Stimulated activated naive CD8-positive, alpha-beta T cell treated with anti-CD3 and anti-CD28 coated beads, Interleukin-15, Interleukin-2, amounts not matched to agents 100 ng/mL and 50 ng/mL, for 24 hours (primary cell): ENCODE data around the gene CFAP100.

Source experiments
- H3K27ac Mint-ChIP-seq: one replicate; pipeline ENCODE4 v1.8.0; 2021; ENCODE audit warnings: mild to moderate bottlenecking, mixed read lengths
- H3K27me3 Mint-ChIP-seq: one replicate; pipeline ENCODE4 v1.8.0; 2021; ENCODE audit warnings: mixed read lengths
- H3K36me3 Mint-ChIP-seq: one replicate; pipeline ENCODE4 v1.8.0; 2021; ENCODE audit warnings: low read depth, mixed read lengths
- H3K4me1 Mint-ChIP-seq: one replicate; pipeline ENCODE4 v1.8.0; 2021; ENCODE audit warnings: low read depth, mixed read lengths
- H3K4me3 Mint-ChIP-seq: one replicate; pipeline ENCODE4 v1.8.0; 2021; ENCODE audit warnings: mild to moderate bottlenecking, mixed read lengths
- H3K9me3 Mint-ChIP-seq: one replicate; pipeline ENCODE4 v1.8.0; 2021; ENCODE audit warnings: mixed read lengths

Gene CFAP100

GRCh38 chr3:126432361-126433104 lies 37.8 kb downstream of the CFAP100 start:
- Mint-ChIP-seq H3K4me1 (peaks cover 4% of the 10 kb centered on the region), H3K27ac (no peak overlapping the region), H3K27me3 (no peaks in the 10 kb centered on the region), H3K36me3 (peaks cover 35% of the 10 kb centered on the region), H3K4me3 (no peak overlapping the region), H3K9me3 (no peaks in the 10 kb centered on the region)

- Mint-ChIP-seq H3K36me3 (peaks cover 35% of the 10 kb centered on the region), H3K4me3 (no peak overlapping the region), H3K9me3 (no peaks in the 10 kb centered on the region), H3K4me1 (peaks cover 4% of the 10 kb centered on the region), H3K27ac (no peak overlapping the region), H3K27me3 (no peaks in the 10 kb centered on the region)
Observed at GRCh38 chr3:126433105-126433430, 38.4 kb downstream of the CFAP100 start.

DNA sequence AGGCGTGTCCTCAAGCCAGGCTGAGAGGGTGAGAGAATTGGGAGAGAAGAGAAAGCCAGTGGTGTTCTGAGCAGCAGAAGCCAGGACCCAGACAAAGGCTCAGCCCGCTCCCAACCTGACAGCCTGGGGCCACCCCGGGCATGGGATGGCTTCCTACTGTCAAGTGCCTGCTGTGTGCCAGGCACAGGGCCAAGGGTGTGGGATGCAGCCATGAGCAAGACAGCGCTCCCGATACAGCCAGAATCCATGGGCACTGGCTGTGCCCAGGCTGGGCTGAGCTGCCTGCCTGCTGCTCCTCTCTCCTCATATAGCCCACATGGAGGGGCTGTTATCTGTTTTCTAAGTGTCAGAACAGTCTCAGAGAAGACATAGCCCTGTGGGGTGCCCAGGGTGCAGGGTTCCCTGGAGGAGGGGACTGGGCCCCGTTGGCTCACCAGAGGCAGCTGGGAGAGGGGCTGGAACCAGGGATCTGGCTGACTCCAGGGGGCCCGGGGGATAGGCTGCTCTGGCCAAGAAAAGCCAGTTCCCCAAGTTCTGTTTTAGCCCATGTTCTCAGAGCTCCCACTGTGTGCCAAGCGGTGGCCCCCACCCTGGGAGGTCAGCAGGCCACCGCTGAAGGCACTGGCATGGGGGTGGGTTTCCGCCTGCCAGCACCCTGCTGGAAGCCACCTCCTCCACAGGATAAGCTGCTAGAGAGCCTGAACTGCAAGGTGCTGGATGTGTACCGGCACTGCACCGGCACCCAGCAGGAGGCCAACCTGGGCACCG lies 39.0 kb downstream of the CFAP100 start:
- Mint-ChIP-seq H3K4me1 (peaks cover 4% of the 10 kb centered on the region), H3K9me3 (no peaks in the 10 kb centered on the region), H3K27me3 (no peaks in the 10 kb centered on the region), H3K36me3 (peaks cover 38% of the 10 kb centered on the region), H3K4me3 (no peak overlapping the region), H3K27ac (no peak overlapping the region)

DNA sequence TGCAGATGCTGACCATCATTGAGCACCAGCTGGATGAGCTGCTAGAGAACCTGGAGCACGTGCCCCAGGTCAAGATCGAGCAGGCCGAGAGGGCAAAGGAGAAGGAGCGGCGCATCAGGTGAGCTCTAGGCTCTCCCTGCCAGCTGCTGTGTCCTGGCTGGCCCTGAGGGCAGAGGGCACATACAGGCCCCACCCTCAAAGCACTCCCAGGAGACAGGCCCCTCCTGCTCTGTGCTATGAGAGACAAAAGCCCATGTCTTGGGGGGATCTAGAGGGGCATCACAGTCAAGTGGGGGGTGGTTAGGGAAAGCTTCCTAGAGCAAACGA lies 39.5 kb downstream of the CFAP100 start:
- Mint-ChIP-seq H3K9me3 (no peaks in the 10 kb centered on the region), H3K4me1 (peaks cover 4% of the 10 kb centered on the region), H3K27me3 (no peaks in the 10 kb centered on the region), H3K4me3 (no peak overlapping the region), H3K36me3 (peaks cover 43% of the 10 kb centered on the region), H3K27ac (no peak overlapping the region)

GRCh38 chr3:126434931-126435411 lies 40.3 kb downstream of the CFAP100 start:
- H3K4me1 Mint-ChIP-seq: peaks cover 4% of the 10 kb centered on the region
- no peaks in the 10 kb centered on the region for H3K27me3 Mint-ChIP-seq
- H3K9me3 Mint-ChIP-seq: no peaks in the 10 kb centered on the region
- H3K27ac Mint-ChIP-seq: no peak overlapping the region
- peaks cover 44% of the 10 kb centered on the region for H3K36me3 Mint-ChIP-seq
- no peak overlapping the region for H3K4me3 Mint-ChIP-seq

GRCh38 chr3:126435456-126436315 lies 41.0 kb downstream of the CFAP100 start:
- Mint-ChIP-seq H3K36me3 (peaks cover 44% of the 10 kb centered on the region), H3K27ac (no peak overlapping the region), H3K4me1 (peaks cover 4% of the 10 kb centered on the region), H3K4me3 (no peak overlapping the region), H3K9me3 (no peaks in the 10 kb centered on the region), H3K27me3 (no peaks in the 10 kb centered on the region)

GRCh38 chr3:126436826-126437717 lies 42.4 kb downstream of the CFAP100 start:
- H3K27ac Mint-ChIP-seq: no peak overlapping the region
- H3K27me3 Mint-ChIP-seq: no peaks in the 10 kb centered on the region
- no peak overlapping the region for H3K4me3 Mint-ChIP-seq
- peaks cover 4% of the 10 kb centered on the region for H3K4me1 Mint-ChIP-seq
- H3K9me3 Mint-ChIP-seq: no peaks in the 10 kb centered on the region
- H3K36me3 Mint-ChIP-seq: peaks cover 44% of the 10 kb centered on the region

DNA sequence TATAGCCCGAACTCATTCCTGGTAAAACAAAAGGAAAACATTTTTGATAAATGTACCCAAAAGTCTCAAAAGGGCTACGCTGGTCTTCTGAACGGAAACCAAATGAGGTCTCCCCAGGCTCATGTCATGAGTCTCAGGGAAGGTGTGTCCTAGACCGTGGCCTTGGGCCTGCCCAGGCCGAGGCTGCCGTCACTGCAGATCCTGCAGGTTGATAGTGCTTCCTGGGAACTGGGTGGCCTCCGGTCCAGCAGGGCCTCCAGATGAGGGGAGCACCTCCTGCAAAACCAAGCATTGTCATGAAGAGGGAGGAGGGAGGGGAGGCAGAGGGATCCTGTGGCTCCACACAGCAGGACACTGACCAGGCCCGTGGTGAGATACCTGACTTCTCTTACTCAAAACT lies 43.5 kb downstream of the CFAP100 start:
- H3K9me3 Mint-ChIP-seq: no peaks in the 10 kb centered on the region
- H3K27ac Mint-ChIP-seq: no peak overlapping the region
- H3K4me1 Mint-ChIP-seq: no peaks in the 10 kb centered on the region
- no peak overlapping the region for H3K4me3 Mint-ChIP-seq
- no peaks in the 10 kb centered on the region for H3K27me3 Mint-ChIP-seq
- H3K36me3 Mint-ChIP-seq: peaks cover 36% of the 10 kb centered on the region

GRCh38 chr3:126438746-126439145 lies 44.0 kb downstream of the CFAP100 start:
- no peak overlapping the region for H3K27ac Mint-ChIP-seq
- no peaks in the 10 kb centered on the region for H3K27me3 Mint-ChIP-seq
- H3K4me1 Mint-ChIP-seq: no peaks in the 10 kb centered on the region
- peaks cover 37% of the 10 kb centered on the region for H3K36me3 Mint-ChIP-seq
- no peaks in the 10 kb centered on the region for H3K9me3 Mint-ChIP-seq
- H3K4me3 Mint-ChIP-seq: no peak overlapping the region

GRCh38 chr3:126439346-126439967 lies 44.7 kb downstream of the CFAP100 start:
- Mint-ChIP-seq H3K27ac (no peak overlapping the region), H3K36me3 (peaks cover 32% of the 10 kb centered on the region), H3K4me1 (no peaks in the 10 kb centered on the region), H3K9me3 (no peaks in the 10 kb centered on the region), H3K4me3 (no peak overlapping the region), H3K27me3 (no peaks in the 10 kb centered on the region)

GRCh38 chr3:126439968-126440708 lies 45.4 kb downstream of the CFAP100 start:
- Mint-ChIP-seq H3K36me3 (peaks cover 29% of the 10 kb centered on the region), H3K9me3 (no peaks in the 10 kb centered on the region), H3K27ac (peak overlapping the region; percentile 6), H3K4me3 (no peak overlapping the region), H3K27me3 (no peaks in the 10 kb centered on the region), H3K4me1 (no peaks in the 10 kb centered on the region)

- peaks cover 29% of the 10 kb centered on the region for H3K36me3 Mint-ChIP-seq
- H3K27ac Mint-ChIP-seq: no peak overlapping the region
- no peak overlapping the region for H3K4me3 Mint-ChIP-seq
- no peaks in the 10 kb centered on the region for H3K9me3 Mint-ChIP-seq
- no peaks in the 10 kb centered on the region for H3K4me1 Mint-ChIP-seq
- H3K27me3 Mint-ChIP-seq: no peaks in the 10 kb centered on the region
Observed at GRCh38 chr3:126440709-126440995, 45.9 kb downstream of the CFAP100 start.

DNA sequence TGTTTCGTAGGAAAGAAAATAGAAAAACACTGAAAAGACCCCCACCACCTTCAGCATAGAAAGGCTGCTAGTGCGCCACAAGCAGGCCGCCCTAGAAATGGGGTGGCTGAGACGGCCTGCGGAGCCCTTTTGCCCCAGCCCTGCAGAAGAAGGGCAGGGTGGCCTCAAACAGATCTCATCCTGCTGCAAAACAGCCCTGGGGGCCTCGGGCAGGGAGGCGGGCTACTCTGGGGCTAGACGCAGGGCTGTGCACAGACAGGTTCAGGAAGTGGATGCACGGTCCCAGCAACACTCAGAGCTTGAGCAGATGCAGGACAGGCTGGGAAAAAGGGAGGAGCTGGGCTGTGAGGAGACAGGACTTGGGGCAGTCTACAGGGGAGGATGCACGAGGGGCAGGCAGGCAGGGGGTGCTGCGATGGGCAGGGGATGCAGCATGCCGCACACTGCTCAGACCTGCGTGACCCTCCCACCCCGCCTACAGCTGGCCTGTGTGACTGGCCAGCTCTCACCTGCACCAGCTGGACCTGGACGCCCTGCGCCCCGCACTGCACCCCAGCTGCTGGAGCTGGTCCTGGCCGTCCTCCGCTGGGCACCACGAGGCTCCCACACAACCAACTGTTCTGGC lies 46.7 kb downstream of the CFAP100 start:
- H3K4me3 Mint-ChIP-seq: no peak overlapping the region
- H3K4me1 Mint-ChIP-seq: no peaks in the 10 kb centered on the region
- H3K9me3 Mint-ChIP-seq: no peaks in the 10 kb centered on the region
- H3K27me3 Mint-ChIP-seq: no peaks in the 10 kb centered on the region
- H3K36me3 Mint-ChIP-seq: peaks cover 29% of the 10 kb centered on the region
- H3K27ac Mint-ChIP-seq: no peak overlapping the region
